Measurements from ENCODE around the gene IRGQ. TPM values are rescaled to one million over a fixed set of nuclear protein-coding genes. Genes with fewer than 3 reads are reported as not detected.

IRGQ gene
- total and polyA plus RNA-seq, 2 experiments from 2014 or later = 8.4 to 49.6 TPM

- TF ChIP-seq ZNF462 (CRISPR knock-in tag; IDR thresholded peaks at IDR 0.05) (no peak), ZNF114 (CRISPR knock-in tag; IDR thresholded peaks at IDR 0.05) (no peak), STAT1 (IDR thresholded peaks at IDR 0.05; ENCODE audit: unreplicated experiment) (no peak), JUNB (IDR thresholded peaks at IDR 0.05; ENCODE audit: unreplicated experiment) (no peak), CTCF (conservative IDR thresholded peaks at IDR 0.05; ENCODE audit: low read depth in 2 of 2) (no peak), EZH2phosphoT487 (IDR thresholded peaks at IDR 0.05; ENCODE audit: unreplicated experiment) (no peak), EZH2 (IDR thresholded peaks at IDR 0.05; ENCODE audit: low read depth, unreplicated experiment) (no peak)
Observed at GRCh38 chr19:43552198-43552450, 43.8 kb downstream of the IRGQ start (continued).

GRCh38 chr19:43551399-43552197 is 44.3 kb downstream of the IRGQ start:
- Mint-ChIP-seq H3K27me3 (ENCODE audit: insufficient read depth, low read depth, poor library complexity) (peaks cover 4% of the 10 kb centered on the region), H3K4me1 (peaks cover 9% of the 10 kb centered on the region), H3K36me3 (ENCODE audit: low read depth) (peaks cover 54% of the 10 kb centered on the region), H3K9me3 (no peaks in the 10 kb centered on the region), H3K4me3 (no peak overlapping the region; the same call in 2 of the 3 replicates), H3K27ac (peak overlapping the region; percentile 11; the same call in 1 of the 2 replicates)
- peaks cover 4% of the 10 kb centered on the region; the same call in 1 of the 2 replicates for H3K4me1 ChIP-seq (ENCODE audit: insufficient read depth)
- H3K79me2 ChIP-seq (replicated peaks; ENCODE audit: insufficient read depth) = no peaks in the 10 kb centered on the region
- no peaks in the 10 kb centered on the region for H3F3A ChIP-seq (replicated peaks; ENCODE audit: low read depth)
- H3K27me3 ChIP-seq (ENCODE audit: insufficient read depth) = no peaks in the 10 kb centered on the region
- H3K27ac ChIP-seq (ENCODE audit: low read depth) = no peak overlapping the region
- no peak for DNase-seq (ENCODE audit: low spot score)
- H3K9me2 ChIP-seq (ENCODE audit: insufficient read depth) = no peaks in the 10 kb centered on the region
- H4K20me1 ChIP-seq (replicated peaks; ENCODE audit: insufficient read depth) = no peaks in the 10 kb centered on the region
- no peak overlapping the region for H3K4me3 ChIP-seq
- no peak overlapping the region for H2AFZ ChIP-seq
- no peak overlapping the region for H3K4me2 ChIP-seq
- no peak for ATAC-seq
- H3K36me3 ChIP-seq (ENCODE audit: insufficient read depth) = no peaks in the 10 kb centered on the region; the same call in 1 of the 2 replicates
- TF ChIP-seq EZH2phosphoT487 (IDR thresholded peaks at IDR 0.05; ENCODE audit: unreplicated experiment) (no peak), CTCF (conservative IDR thresholded peaks at IDR 0.05; ENCODE audit: low read depth in 2 of 2) (no peak), POLR2AphosphoS5 (IDR thresholded peaks at IDR 0.05; ENCODE audit: low read depth) (no peak), ZNF331 (CRISPR knock-in tag; IDR thresholded peaks at IDR 0.05; ENCODE audit: low read depth) (no peak), EZH2 (IDR thresholded peaks at IDR 0.05; ENCODE audit: low read depth, unreplicated experiment) (no peak)
